ENCODE data around the gene ARL6IP5.

The ARL6IP5 gene

GRCh38 chr3:69116897-69117296 lies 32.2 kb downstream of the ARL6IP5 start:
- DNase-seq (ENCODE audit: low read depth), result no peak

GRCh38 chr3:69118555-69118954 lies 33.8 kb downstream of the ARL6IP5 start:
- no peak for DNase-seq (ENCODE audit: low read depth)

- no peak for DNase-seq (ENCODE audit: low read depth)
Measured at GRCh38 chr3:69119138-69119537, 34.4 kb downstream of the ARL6IP5 start.

GRCh38 chr3:69119681-69120080 lies 34.9 kb downstream of the ARL6IP5 start:
- DNase-seq (ENCODE audit: low read depth), result no peak

GRCh38 chr3:69120879-69121464 lies 36.2 kb downstream of the ARL6IP5 start:
- peak; percentile 69 for DNase-seq (ENCODE audit: low read depth)

GRCh38 chr3:69121513-69121912 lies 36.8 kb downstream of the ARL6IP5 start:
- DNase-seq (ENCODE audit: low read depth), result no peak

GRCh38 chr3:69121950-69122349 lies 37.2 kb downstream of the ARL6IP5 start:
- DNase-seq (ENCODE audit: low read depth), result peak; percentile 17

GRCh38 chr3:69122403-69122802 lies 37.7 kb downstream of the ARL6IP5 start, which contains the start of gene LMOD3:
TSS of gene LMOD3 (minus strand) at chr3:69122595. CDS start at chr3:69122386, 209 bp downstream.
- DNase-seq (ENCODE audit: low read depth), result no peak

- no peak for DNase-seq (ENCODE audit: low read depth)
Measured at GRCh38 chr3:69126216-69126615, 41.5 kb downstream of the ARL6IP5 start.

- DNase-seq (ENCODE audit: low read depth), result no peak
Measured at GRCh38 chr3:69126999-69127398, 42.3 kb downstream of the ARL6IP5 start.

GRCh38 chr3:69128509-69128908 lies 43.8 kb downstream of the ARL6IP5 start:
- DNase-seq (ENCODE audit: low read depth), result no peak

GRCh38 chr3:69129531-69129930 lies 44.8 kb downstream of the ARL6IP5 start:
- peak; percentile 69 for DNase-seq (ENCODE audit: low read depth)

- no peak for DNase-seq (ENCODE audit: low read depth)
Measured at GRCh38 chr3:69130689-69131088, 46.0 kb downstream of the ARL6IP5 start.

- DNase-seq (ENCODE audit: low read depth), result no peak
Measured at GRCh38 chr3:69137005-69137404, 52.3 kb downstream of the ARL6IP5 start.

GRCh38 chr3:69137412-69137811 lies 52.7 kb downstream of the ARL6IP5 start:
- DNase-seq (ENCODE audit: low read depth), result no peak

GRCh38 chr3:69141313-69141712 lies 56.6 kb downstream of the ARL6IP5 start:
- no peak for DNase-seq (ENCODE audit: low read depth)

GRCh38 chr3:69142090-69142489 lies 57.4 kb downstream of the ARL6IP5 start:
- DNase-seq (ENCODE audit: low read depth), result no peak

GRCh38 chr3:69142797-69143454 lies 58.2 kb downstream of the ARL6IP5 start:
- DNase-seq (ENCODE audit: low read depth), result no peak

- no peak for DNase-seq (ENCODE audit: low read depth)
Measured at GRCh38 chr3:69143612-69144011, 58.9 kb downstream of the ARL6IP5 start.

GRCh38 chr3:69144631-69145245 lies 60.0 kb downstream of the ARL6IP5 start:
- no peak for DNase-seq (ENCODE audit: low read depth)

- no peak for DNase-seq (ENCODE audit: low read depth)
Measured at GRCh38 chr3:69145688-69146087, 61.0 kb downstream of the ARL6IP5 start.

- DNase-seq (ENCODE audit: low read depth), result no peak
Measured at GRCh38 chr3:69149586-69149985, 64.8 kb downstream of the ARL6IP5 start.

Measured in amniotic epithelial cell (primary cell).